Activated T-cell treated with anti-CD3 and anti-CD28 coated beads, Interleukin-2, amount 50 U/mL, for 4 hours (primary cell): ENCODE measurements around the gene OR5B2. TPM values are rescaled to one million over a fixed set of nuclear protein-coding genes. Genes with fewer than 3 reads are reported as not detected.
A peak's percentile ranks its signal among the peaks of the same experiment; 100 is the strongest.
"Not testable (repeated sequence)": the region's sequence is repeated elsewhere in the genome, so short reads cannot be mapped to it uniquely, and the experiment has no call there.

Experiments
- ATAC-seq, 2 donors: fragments of 200-7000 bp; cut with Tn5 transposase; one replicate each; pipeline ENCODE4 v1.10.0; 2021
- DNase-seq: peaks from one replicate; pipeline ENCODE4 v3.0.0-alpha.2; 2020
- H3K27me3 Mint-ChIP-seq: one replicate; pipeline ENCODE4 v1.8.0; 2021; ENCODE audit warnings: low read depth, mixed read lengths
- H3K36me3 Mint-ChIP-seq: one replicate; pipeline ENCODE4 v1.8.0; 2022; ENCODE audit warnings: mixed read lengths; ENCODE audit not compliant: insufficient read depth
- H3K4me1 Mint-ChIP-seq: one replicate; pipeline ENCODE4 v1.8.0; 2021; ENCODE audit warnings: low read depth, mixed read lengths
- H3K4me3 Mint-ChIP-seq: one replicate; pipeline ENCODE4 v1.8.0; 2021; ENCODE audit warnings: mild to moderate bottlenecking, moderate library complexity, mixed read lengths
- H3K9me3 Mint-ChIP-seq: one replicate; pipeline ENCODE4 v1.8.0; 2021; ENCODE audit warnings: mixed read lengths
- total RNA-seq, 3 donors: library from RNA; stranded (reverse); gene quantifications; one replicate each; pipeline ENCODE4 v1.2.1, GENCODE V29; 2021

Gene OR5B2
- not detected for total RNA-seq

- DNase-seq (no peak), ATAC-seq (no peak)
- Mint-ChIP-seq H3K36me3 (peaks cover 4% of the 10 kb centered on the region), H3K4me3 (no peak within 1 kb of the TSS), H3K4me1 (no peaks in the 10 kb centered on the region), H3K9me3 (peaks cover 22% of the 10 kb centered on the region), H3K27me3 (peaks cover 19% of the 10 kb centered on the region)
Measured at GRCh38 chr11:58428021-58428420, at the start of gene OR5B2. TSS of gene OR5B2 (minus strand) at chr11:58428121. CDS start at chr11:58423261, 4,860 bp downstream.

- ATAC-seq (no peak), DNase-seq (no peak)
- peaks cover 42% of the 10 kb centered on the region for H3K9me3 Mint-ChIP-seq
- no peak overlapping the region for H3K4me3 Mint-ChIP-seq
- H3K27me3 Mint-ChIP-seq, result peaks cover 10% of the 10 kb centered on the region
- H3K36me3 Mint-ChIP-seq, result peaks cover 2% of the 10 kb centered on the region
- no peaks in the 10 kb centered on the region for H3K4me1 Mint-ChIP-seq
Measured at GRCh38 chr11:58471892-58472291, 44.0 kb upstream of the OR5B2 start.

GRCh38 chr11:58466293-58466692 is 38.4 kb upstream of the OR5B2 start:
- no peak for ATAC-seq
- H3K9me3 Mint-ChIP-seq, result peaks cover 13% of the 10 kb centered on the region

GRCh38 chr11:58465690-58466089 is 37.8 kb upstream of the OR5B2 start:
- DNase-seq (no peak), ATAC-seq (no peak)
- H3K27me3 Mint-ChIP-seq, result no peaks in the 10 kb centered on the region
- H3K4me3 Mint-ChIP-seq, result no peak overlapping the region
- no peaks in the 10 kb centered on the region for H3K36me3 Mint-ChIP-seq
- H3K4me1 Mint-ChIP-seq, result no peaks in the 10 kb centered on the region
- H3K9me3 Mint-ChIP-seq, result peaks cover 11% of the 10 kb centered on the region

More at GRCh38 chr11:58466293-58466692, 38.4 kb upstream of the OR5B2 start:
- no peak overlapping the region for H3K4me3 Mint-ChIP-seq
- DNase-seq, result no peak
- H3K36me3 Mint-ChIP-seq, result no peaks in the 10 kb centered on the region
- no peaks in the 10 kb centered on the region for H3K4me1 Mint-ChIP-seq
- H3K27me3 Mint-ChIP-seq, result no peaks in the 10 kb centered on the region

- H3K4me1 Mint-ChIP-seq, result no peaks in the 10 kb centered on the region
- no peaks in the 10 kb centered on the region for H3K9me3 Mint-ChIP-seq
- no peak for ATAC-seq
- no peak for DNase-seq
- no peaks in the 10 kb centered on the region for H3K36me3 Mint-ChIP-seq
- no peak overlapping the region for H3K4me3 Mint-ChIP-seq
- H3K27me3 Mint-ChIP-seq, result peaks cover 7% of the 10 kb centered on the region
Measured at GRCh38 chr11:58451585-58451984, 23.7 kb upstream of the OR5B2 start.

GRCh38 chr11:58446294-58446693 is 18.4 kb upstream of the OR5B2 start:
- Mint-ChIP-seq H3K9me3 (peaks cover 8% of the 10 kb centered on the region), H3K4me1 (no peaks in the 10 kb centered on the region), H3K27me3 (peaks cover 18% of the 10 kb centered on the region), H3K36me3 (no peaks in the 10 kb centered on the region), H3K4me3 (no peak overlapping the region)
- no peak for ATAC-seq
- DNase-seq, result no peak

GRCh38 chr11:58444300-58444699 is 16.4 kb upstream of the OR5B2 start:
- DNase-seq (no peak), ATAC-seq (no peak)
- H3K36me3 Mint-ChIP-seq, result no peaks in the 10 kb centered on the region
- no peaks in the 10 kb centered on the region for H3K4me1 Mint-ChIP-seq
- peaks cover 15% of the 10 kb centered on the region for H3K27me3 Mint-ChIP-seq
- H3K4me3 Mint-ChIP-seq, result no peak overlapping the region
- H3K9me3 Mint-ChIP-seq, result peaks cover 8% of the 10 kb centered on the region

- Mint-ChIP-seq H3K27me3 (peaks cover 12% of the 10 kb centered on the region), H3K4me1 (no peaks in the 10 kb centered on the region), H3K4me3 (no peak within 1 kb of the TSS), H3K9me3 (peaks cover 8% of the 10 kb centered on the region), H3K36me3 (no peaks in the 10 kb centered on the region)
- ATAC-seq, result no peak
- no peak for DNase-seq
Measured at GRCh38 chr11:58442136-58442535, 14.2 kb upstream of the OR5B2 start, which contains the start of gene OR5B12. TSS of gene OR5B12 (minus strand) at chr11:58442236. CDS start at chr11:58440151, 2,085 bp downstream.

GRCh38 chr11:58438486-58438885 is 10.6 kb upstream of the OR5B2 start:
- H3K27me3 Mint-ChIP-seq, result no peaks in the 10 kb centered on the region
- no peaks in the 10 kb centered on the region for H3K36me3 Mint-ChIP-seq
- no peak for ATAC-seq
- DNase-seq, result no peak
- H3K4me1 Mint-ChIP-seq, result no peaks in the 10 kb centered on the region
- no peak overlapping the region for H3K4me3 Mint-ChIP-seq
- no peaks in the 10 kb centered on the region for H3K9me3 Mint-ChIP-seq

- Mint-ChIP-seq H3K4me1 (no peaks in the 10 kb centered on the region), H3K9me3 (peaks cover 13% of the 10 kb centered on the region), H3K4me3 (no peak overlapping the region), H3K36me3 (peaks cover 1% of the 10 kb centered on the region), H3K27me3 (peaks cover 7% of the 10 kb centered on the region)
- DNase-seq, result no peak
- no peak for ATAC-seq
Measured at GRCh38 chr11:58434217-58434616, 6.3 kb upstream of the OR5B2 start.

- Mint-ChIP-seq H3K27me3 (peaks cover 7% of the 10 kb centered on the region), H3K4me3 (no peak overlapping the region), H3K36me3 (peaks cover 4% of the 10 kb centered on the region), H3K9me3 (peaks cover 18% of the 10 kb centered on the region), H3K4me1 (no peaks in the 10 kb centered on the region)
- DNase-seq (no peak), ATAC-seq (no peak)
Measured at GRCh38 chr11:58433638-58434203, 5.8 kb upstream of the OR5B2 start.

GRCh38 chr11:58429273-58429672 is 1.4 kb upstream of the OR5B2 start:
- peaks cover 22% of the 10 kb centered on the region for H3K9me3 Mint-ChIP-seq
- no peaks in the 10 kb centered on the region for H3K4me1 Mint-ChIP-seq
- peaks cover 19% of the 10 kb centered on the region for H3K27me3 Mint-ChIP-seq
- ATAC-seq, result no peak
- H3K36me3 Mint-ChIP-seq, result peaks cover 4% of the 10 kb centered on the region
- no peak for DNase-seq
- H3K4me3 Mint-ChIP-seq, result no peak overlapping the region

- H3K4me3 Mint-ChIP-seq, result no peak within 1 kb of the TSS
- no peak for DNase-seq
- peaks cover 4% of the 10 kb centered on the region for H3K27me3 Mint-ChIP-seq
- no peak for ATAC-seq
- no peaks in the 10 kb centered on the region for H3K4me1 Mint-ChIP-seq
- peaks cover 35% of the 10 kb centered on the region for H3K9me3 Mint-ChIP-seq
- H3K36me3 Mint-ChIP-seq, result no peaks in the 10 kb centered on the region
Measured at GRCh38 chr11:58406774-58407173, 21.1 kb downstream of the OR5B2 start, which contains the start of gene OR5B3. TSS of gene OR5B3 (minus strand) at chr11:58406874. CDS start at chr11:58403409, 3,465 bp downstream.

- DNase-seq, ATAC-seq, H3K9me3 Mint-ChIP-seq, H3K36me3 Mint-ChIP-seq, H3K4me3 Mint-ChIP-seq, H3K27me3 Mint-ChIP-seq, H3K4me1 Mint-ChIP-seq: not testable (repeated sequence)
Measured at GRCh38 chr11:58399622-58400021, 28.3 kb downstream of the OR5B2 start.

GRCh38 chr11:58395581-58395980 is 32.3 kb downstream of the OR5B2 start:
- no peaks in the 10 kb centered on the region for H3K27me3 Mint-ChIP-seq
- peak in 1 of 2 donors; percentile 52 for ATAC-seq
- H3K4me1 Mint-ChIP-seq, result no peaks in the 10 kb centered on the region
- no peak for DNase-seq
- H3K36me3 Mint-ChIP-seq, result no peaks in the 10 kb centered on the region
- peaks cover 4% of the 10 kb centered on the region for H3K9me3 Mint-ChIP-seq
- H3K4me3 Mint-ChIP-seq, result no peak overlapping the region
